ENCODE data around the gene HCN3.

The HCN3 gene

GRCh38 chr1:155261852-155262673 lies 15.2 kb upstream of the HCN3 start, which contains the start of gene SCAMP3:
Gene SCAMP3 (minus strand): TSS chr1:155262360. CDS start chr1:155262151, 209 bp downstream.
- Histone ChIP-seq H3K4me3 (ENCODE audit: low read depth, low read length) (peak within 1 kb of the TSS; percentile 91), H3K36me3 (ENCODE audit: control insufficient read depth in 2 of 2, insufficient read depth in 1 of 2, low read length in 2 of 2) (peaks cover 10 to 74% of the 10 kb centered on the region in 2 experiments), H3K27ac (ENCODE audit: extremely low read depth, low read depth, low read length) (peak within 1 kb of the TSS; percentile 61), H3K4me1 (ENCODE audit: control insufficient read depth, insufficient read depth, low read length) (no peaks in the 10 kb centered on the region), H3K9me3 (ENCODE audit: control insufficient read depth, insufficient read depth, low read depth, low read length) (no peaks in the 10 kb centered on the region)
- ChIA-PET POLR2A (interaction anchor here (0.6 to 4.2 kb wide), 16 partner anchors 10 to 89 kb away, joined by 3 to 54 read pairs (median 4); partner anchors contain the start of genes CLK2, HCN3 and KRTCAP2), CTCF (interaction anchor here (0.6 to 6.2 kb wide), 4 partner anchors 12 to 335 kb away, joined by 3 to 91 read pairs (median 6); no protein-coding TSS in a partner anchor)
- TF ChIP-seq TSHZ1 (tag by site-specific recombination; IDR thresholded peaks at IDR 0.05; ENCODE audit: borderline replicate concordance) (no peak), ZNF791 (tag by site-specific recombination; IDR thresholded peaks at IDR 0.05) (no peak), ZNF571 (tag by site-specific recombination; IDR thresholded peaks at IDR 0.05) (no peak), ZNF654 (tag by site-specific recombination; IDR thresholded peaks at IDR 0.05; ENCODE audit: low read depth) (no peak), PBX3 (CRISPR knock-in tag; IDR thresholded peaks at IDR 0.05) (no peak), OSR2 (tag by site-specific recombination; IDR thresholded peaks at IDR 0.05) (peak; percentile 97), ZNF121 (tag by site-specific recombination; IDR thresholded peaks at IDR 0.05) (no peak; the same call in 1 of the 2 replicates), ZNF184 (tag by site-specific recombination; IDR thresholded peaks at IDR 0.05) (no peak), ZNF324 (tag by site-specific recombination; IDR thresholded peaks at IDR 0.05) (0 out of 2 replicates have a peak, but pooled peaks have one; percentile 19), SALL2 (tag by site-specific recombination; IDR thresholded peaks at IDR 0.05; ENCODE audit: borderline replicate concordance) (no peak), ZNF114 (tag by site-specific recombination; IDR thresholded peaks at IDR 0.05) (no peak), INSM2 (tag by site-specific recombination; IDR thresholded peaks at IDR 0.05) (no peak; the same call in 1 of the 2 replicates), ZNF560 (tag by site-specific recombination; IDR thresholded peaks at IDR 0.05; ENCODE audit: borderline replicate concordance) (no peak), IKZF3 (tag by site-specific recombination; IDR thresholded peaks at IDR 0.05) (peak; percentile 9; the same call in 1 of the 2 replicates), ZNF664 (tag by site-specific recombination; IDR thresholded peaks at IDR 0.05) (no peak), ZNF544 (tag by site-specific recombination; IDR thresholded peaks at IDR 0.05) (no peak), ZNF26 (tag by site-specific recombination; IDR thresholded peaks at IDR 0.05) (no peak), ZNF629 (tag by site-specific recombination; IDR thresholded peaks at IDR 0.05) (peak; percentile 70), ZNF10 (tag by site-specific recombination; IDR thresholded peaks at IDR 0.05) (peak; percentile 41; the same call in 1 of the 2 replicates), ZNF777 (tag by site-specific recombination; IDR thresholded peaks at IDR 0.05; ENCODE audit: borderline replicate concordance) (no peak), TRIM28 (IDR thresholded peaks at IDR 0.05; ENCODE audit: borderline replicate concordance, low read length) (peak; percentile 60; the same call in 1 of the 2 replicates), ZBTB11 (tag by site-specific recombination; conservative IDR thresholded peaks at IDR 0.05; ENCODE audit: low read depth) (peak; percentile 80), ZNF510 (tag by site-specific recombination; IDR thresholded peaks at IDR 0.05; ENCODE audit: insufficient replicate concordance) (no peak), MYNN (tag by site-specific recombination; IDR thresholded peaks at IDR 0.05; ENCODE audit: borderline replicate concordance) (no peak), ZNF223 (tag by site-specific recombination; IDR thresholded peaks at IDR 0.05) (no peak), ZNF37A (tag by site-specific recombination; IDR thresholded peaks at IDR 0.05) (no peak)

Measured in HEK293 (cell line).